HG02938 (cell line): ENCODE results near the gene OR11A1.
"Not testable (repeated sequence)": the region's sequence is repeated elsewhere in the genome, so short reads cannot be mapped to it uniquely, and the experiment has no call there.

Experiments used
- ATAC-seq: cut with Tn5 transposase; IDR thresholded peaks from one replicate; pipeline ENCODE4 v1.9.1; 2021; ENCODE audit warnings: mild to moderate bottlenecking, moderate library complexity; ENCODE audit not compliant: unreplicated experiment

Gene OR11A1

GRCh38 chr6:29479560-29479959, 22.7 kb upstream of the OR11A1 start:
- ATAC-seq, result no peak

- ATAC-seq, result no peak
Measured at GRCh38 chr6:29478740-29479139, 21.9 kb upstream of the OR11A1 start.

- ATAC-seq, result no peak
Measured at GRCh38 chr6:29477923-29478450, 21.1 kb upstream of the OR11A1 start.

- ATAC-seq, result no peak
Measured at GRCh38 chr6:29474996-29475395, 18.1 kb upstream of the OR11A1 start.

- no peak for ATAC-seq
Measured at GRCh38 chr6:29466241-29466640, 9.4 kb upstream of the OR11A1 start.

- no peak for ATAC-seq
Measured at GRCh38 chr6:29465801-29466200, 8.9 kb upstream of the OR11A1 start.

- no peak for ATAC-seq
Measured at GRCh38 chr6:29465279-29465678, 8.4 kb upstream of the OR11A1 start.

GRCh38 chr6:29462022-29462421, 5.2 kb upstream of the OR11A1 start:
- ATAC-seq, result no peak

GRCh38 chr6:29461021-29461814, 4.3 kb upstream of the OR11A1 start:
- no peak for ATAC-seq

GRCh38 chr6:29451471-29452193, 5.2 kb downstream of the OR11A1 start:
- no peak for ATAC-seq

- no peak for ATAC-seq
Measured at GRCh38 chr6:29447670-29448069, 9.2 kb downstream of the OR11A1 start.

- not testable (repeated sequence) for ATAC-seq
Measured at GRCh38 chr6:29444031-29444430, 12.8 kb downstream of the OR11A1 start.

- no peak for ATAC-seq
Measured at GRCh38 chr6:29442719-29443118, 14.2 kb downstream of the OR11A1 start.

GRCh38 chr6:29439006-29439405, 17.9 kb downstream of the OR11A1 start, which contains the start of gene OR10C1:
Gene OR10C1 (plus strand): TSS chr6:29439306. CDS start chr6:29440016, 710 bp downstream.
- ATAC-seq, result no peak

GRCh38 chr6:29436730-29437129, 20.1 kb downstream of the OR11A1 start:
- ATAC-seq, result not testable (repeated sequence)

- ATAC-seq, result no peak
Measured at GRCh38 chr6:29426654-29427053, 30.2 kb downstream of the OR11A1 start.

GRCh38 chr6:29425075-29425474, 31.8 kb downstream of the OR11A1 start:
- ATAC-seq, result no peak

GRCh38 chr6:29424575-29424974, 32.3 kb downstream of the OR11A1 start:
- ATAC-seq, result no peak

- ATAC-seq, result no peak
Measured at GRCh38 chr6:29424168-29424567, 32.7 kb downstream of the OR11A1 start.

- ATAC-seq, result no peak
Measured at GRCh38 chr6:29419516-29419915, 37.4 kb downstream of the OR11A1 start.

- no peak for ATAC-seq
Measured at GRCh38 chr6:29414588-29414987, 42.3 kb downstream of the OR11A1 start, which contains the start of gene OR12D1. Gene OR12D1 (plus strand): TSS chr6:29414928.

GRCh38 chr6:29403801-29404200, 53.1 kb downstream of the OR11A1 start:
- no peak for ATAC-seq
